H9 (cell line): ENCODE results near the gene GPBP1L1. TPM values are rescaled to one million over a fixed set of nuclear protein-coding genes. Genes with fewer than 3 reads are reported as not detected.

Experiments
- DNase-seq: peaks from one replicate; pipeline ENCODE4 v3.0.0-alpha.2; 2017
- H2AFZ ChIP-seq: one replicate; pipeline ENCODE4 v1.6.1; 2013; ENCODE audit warnings: mild to moderate bottlenecking, low read length, control low read depth, moderate library complexity
- H2AK5ac ChIP-seq: 2 replicates; pipeline ENCODE4 v1.6.1; 2013; ENCODE audit warnings: low read length, control low read depth, mixed read lengths; ENCODE audit not compliant: insufficient read length
- H2BK120ac ChIP-seq: one replicate; pipeline ENCODE4 v1.6.1; 2013; ENCODE audit warnings: low read depth, mild to moderate bottlenecking, low read length, control low read depth, inconsistent platforms; ENCODE audit not compliant: poor library complexity, severe bottlenecking
- H2BK12ac ChIP-seq: 2 replicates; pipeline ENCODE4 v1.6.1; 2013; ENCODE audit warnings: low read length, control low read depth, mixed read lengths, low read depth; ENCODE audit not compliant: insufficient read length
- H2BK15ac ChIP-seq: 2 replicates; pipeline ENCODE4 v1.6.1; 2013; ENCODE audit warnings: low read depth, low read length, control low read depth
- H2BK20ac ChIP-seq: one replicate; pipeline ENCODE4 v1.6.1; 2013; ENCODE audit warnings: low read depth, mild to moderate bottlenecking, low read length, control low read depth, inconsistent platforms; ENCODE audit not compliant: poor library complexity, severe bottlenecking
- H2BK5ac ChIP-seq: 2 replicates; pipeline ENCODE4 v1.6.1; 2013; ENCODE audit warnings: low read length, control low read depth, mixed read lengths; ENCODE audit not compliant: insufficient read length
- H3K14ac ChIP-seq: 2 replicates; pipeline ENCODE4 v1.6.1; 2013; ENCODE audit warnings: low read length, control low read depth; ENCODE audit not compliant: insufficient read depth
- H3K18ac ChIP-seq: 2 replicates; pipeline ENCODE4 v1.6.1; 2013; ENCODE audit warnings: low read depth, mild to moderate bottlenecking, mixed read lengths, low read length, control low read depth; ENCODE audit not compliant: insufficient read length
- H3K23ac ChIP-seq: 2 replicates; pipeline ENCODE4 v1.6.1; 2013; ENCODE audit warnings: low read length, control low read depth, mixed read lengths, low read depth; ENCODE audit not compliant: insufficient read length
- H3K23me2 ChIP-seq: 2 replicates; pipeline ENCODE4 v1.6.1; 2013; ENCODE audit warnings: low read depth, mild to moderate bottlenecking, mixed read lengths, low read length, control low read depth; ENCODE audit not compliant: insufficient read length, poor library complexity, severe bottlenecking
- H3K27ac ChIP-seq: 2 replicates; pipeline ENCODE4 v1.5.1; 2013; ENCODE audit warnings: low read length, control low read depth, mixed read lengths, low read depth; ENCODE audit not compliant: insufficient read length
- H3K27me3 ChIP-seq: 2 replicates; pipeline ENCODE4 v1.6.1; 2013; ENCODE audit warnings: low read length, control low read depth, inconsistent platforms; ENCODE audit not compliant: insufficient read depth
- H3K4ac ChIP-seq: 2 replicates; pipeline ENCODE4 v1.6.1; 2013; ENCODE audit warnings: low read depth, mild to moderate bottlenecking, control low read depth, inconsistent platforms, low read length, moderate library complexity
- H3K4me1 ChIP-seq: 2 replicates; pipeline ENCODE4 v1.6.1; 2013; ENCODE audit warnings: low read length, control low read depth, inconsistent platforms; ENCODE audit not compliant: insufficient read depth
- H3K4me2 ChIP-seq: 2 replicates; pipeline ENCODE4 v1.6.1; 2013; ENCODE audit warnings: low read length, control low read depth, mixed read lengths; ENCODE audit not compliant: insufficient read length, insufficient read depth
- H3K56ac ChIP-seq: 2 replicates; pipeline ENCODE4 v1.6.1; 2013; ENCODE audit warnings: low read depth, mild to moderate bottlenecking, mixed read lengths, low read length, control low read depth; ENCODE audit not compliant: insufficient read length
- H3K79me1 ChIP-seq: 2 replicates; pipeline ENCODE4 v1.6.1; 2013; ENCODE audit warnings: low read depth, mild to moderate bottlenecking, moderate library complexity, low read length, control low read depth, inconsistent platforms; ENCODE audit not compliant: insufficient read depth, poor library complexity, severe bottlenecking
- H3K79me2 ChIP-seq: 2 replicates; pipeline ENCODE4 v1.6.1; 2013; ENCODE audit warnings: low read length, control low read depth, inconsistent platforms; ENCODE audit not compliant: insufficient read depth
- H3K9ac ChIP-seq: 2 replicates; pipeline ENCODE4 v1.6.1; 2013; ENCODE audit warnings: low read length, control low read depth, mixed read lengths; ENCODE audit not compliant: insufficient read length; ENCODE audit errors: extremely low read depth
- H3K9me3 ChIP-seq: one replicate; pipeline ENCODE4 v1.6.1; 2013; ENCODE audit warnings: low read depth, low read length, inconsistent platforms; ENCODE audit not compliant: control insufficient read depth
- H3T11ph ChIP-seq: one replicate; pipeline ENCODE4 v1.6.1; 2013; ENCODE audit warnings: mild to moderate bottlenecking, low read length, control low read depth, inconsistent platforms
- H4K20me1 ChIP-seq: one replicate; pipeline ENCODE4 v1.6.1; 2013; ENCODE audit not compliant: control insufficient read depth, insufficient read length, insufficient read depth
- H4K5ac ChIP-seq: 2 replicates; pipeline ENCODE4 v1.6.1; 2013; ENCODE audit warnings: low read depth, mild to moderate bottlenecking, mixed read lengths, low read length, control low read depth; ENCODE audit not compliant: insufficient read length
- H4K8ac ChIP-seq: replicated peaks from 2 replicates; pipeline ENCODE4 v1.6.1; 2013; ENCODE audit warnings: low read length, control low read depth, mixed read lengths, low read depth; ENCODE audit not compliant: insufficient read length
- H4K91ac ChIP-seq: 2 replicates; pipeline ENCODE4 v1.6.1; 2013; ENCODE audit warnings: low read depth, mild to moderate bottlenecking, moderate library complexity, mixed read lengths, low read length, control low read depth; ENCODE audit not compliant: insufficient read length
- H3K27ac Mint-ChIP-seq, 3 experiments: 2 replicates in 2 of 3; 3 replicates in 1 of 3; pipeline ENCODE4 v1.8.0; 2020 to 2021; ENCODE audit warnings: mixed read lengths in 3 of 3, mild to moderate bottlenecking in 1 of 3, moderate library complexity in 1 of 3
- H3K27me3 Mint-ChIP-seq: 2 replicates; pipeline ENCODE4 v1.8.0; 2021; ENCODE audit warnings: low read depth, mild to moderate bottlenecking, moderate library complexity, mixed read lengths
- H3K36me3 Mint-ChIP-seq, 3 experiments: 2 replicates in 2 of 3; 3 replicates in 1 of 3; pipeline ENCODE4 v1.8.0; 2020 to 2021; ENCODE audit warnings: low read depth in 3 of 3, mixed read lengths in 3 of 3; ENCODE audit not compliant: insufficient read depth in 1 of 3
- H3K4me1 Mint-ChIP-seq, 2 experiments: 2 replicates each; pipeline ENCODE4 v1.8.0; 2020; ENCODE audit warnings: mixed read lengths in 2 of 2
- H3K4me3 Mint-ChIP-seq, 2 experiments: 2 replicates in 1 of 2; 3 replicates in 1 of 2; pipeline ENCODE4 v1.8.0; 2020 to 2021; ENCODE audit warnings: mild to moderate bottlenecking in 2 of 2, mixed read lengths in 2 of 2, moderate library complexity in 1 of 2
- H3K9me3 Mint-ChIP-seq, 2 experiments: 2 replicates in 1 of 2; 3 replicates in 1 of 2; pipeline ENCODE4 v1.8.0; 2020; ENCODE audit warnings: mild to moderate bottlenecking in 2 of 2, mixed read lengths in 2 of 2, moderate library complexity in 1 of 2
- WGBS: extraction: QIAGEN DNeasy Blood & Tissue Kit; methylation state at CpG from one replicate; pipeline ENCODE4 v1.1.7; 2013; ENCODE audit warnings: missing lambda C conversion rate, low lambda C conversion rate, mixed read lengths; ENCODE audit not compliant: insufficient read length; ENCODE audit errors: extremely low coverage; 5-methylcytosine and 5-hydroxymethylcytosine counted together
- total RNA-seq: library from RNA; stranded (reverse); gene quantifications from 2 replicates; pipeline ENCODE4 v1.2.1, GENCODE V29; 2021
- TF ChIP-seq, protein P1 (sequence below): fragments of 200-600 bp; sonication (generic); conservative IDR thresholded peaks from 3 replicates; pipeline ENCODE4 v1.8.0; 2021; ENCODE audit warnings: antibody characterized with exemption, mild to moderate bottlenecking

Gene GPBP1L1
- total RNA-seq, 1 experiment from 2014 or later = 115 TPM

DNA sequence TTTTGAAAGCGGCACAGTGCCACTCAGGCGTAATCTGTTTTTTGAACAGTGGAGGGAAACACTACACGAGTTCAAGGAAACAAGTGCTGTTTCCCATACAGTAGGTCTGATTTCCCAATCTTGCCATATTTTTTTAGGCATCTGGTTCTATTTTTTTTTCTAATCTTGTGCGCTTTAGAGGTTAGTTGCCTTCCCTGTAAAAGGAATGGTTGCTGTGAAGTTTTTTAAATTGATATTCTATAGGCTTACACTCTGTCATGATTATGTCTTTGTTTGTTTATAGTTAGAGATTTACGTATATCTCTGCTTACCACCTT lies 101.3 kb downstream of the GPBP1L1 start:
- no CpG with 5 or more reads among the region's 5 CpGs for WGBS

More for the DNA sequence above, 101.3 kb downstream of the GPBP1L1 start:
- Histone ChIP-seq H4K20me1 (no peaks in the 10 kb centered on the region), H3K9me3 (no peaks in the 10 kb centered on the region), H3K27me3 (no peaks in the 10 kb centered on the region), H3K4me2 (peak overlapping the region; percentile 86), H4K8ac (peak overlapping the region; percentile 39), H3K18ac (peak overlapping the region; percentile 97), H2BK5ac (peak overlapping the region; percentile 37), H3K4me1 (no peaks in the 10 kb centered on the region; the same call in 1 of the 2 replicates), H3K9ac (peak overlapping the region; percentile 96), H3K4ac (peak overlapping the region; percentile 9; the same call in 1 of the 2 replicates), H2AFZ (no peak overlapping the region), H2AK5ac (no peak overlapping the region), H4K5ac (peak overlapping the region; percentile 58), H4K91ac (no peak overlapping the region), H2BK120ac (no peak overlapping the region), H3K79me1 (peaks cover under 1% of the 10 kb centered on the region), H3K27ac (peak overlapping the region; percentile 27), H3K79me2 (peaks cover 51% of the 10 kb centered on the region), H3K14ac (peak overlapping the region; percentile 97), H2BK12ac (no peak overlapping the region), H2BK15ac (no peak overlapping the region), H3T11ph (peak overlapping the region; percentile 4), H3K56ac (peak overlapping the region; percentile 28), H2BK20ac (no peak overlapping the region), H3K23ac (no peak overlapping the region), H3K23me2 (peaks cover 6% of the 10 kb centered on the region)
- TF ChIP-seq, protein P1, sequence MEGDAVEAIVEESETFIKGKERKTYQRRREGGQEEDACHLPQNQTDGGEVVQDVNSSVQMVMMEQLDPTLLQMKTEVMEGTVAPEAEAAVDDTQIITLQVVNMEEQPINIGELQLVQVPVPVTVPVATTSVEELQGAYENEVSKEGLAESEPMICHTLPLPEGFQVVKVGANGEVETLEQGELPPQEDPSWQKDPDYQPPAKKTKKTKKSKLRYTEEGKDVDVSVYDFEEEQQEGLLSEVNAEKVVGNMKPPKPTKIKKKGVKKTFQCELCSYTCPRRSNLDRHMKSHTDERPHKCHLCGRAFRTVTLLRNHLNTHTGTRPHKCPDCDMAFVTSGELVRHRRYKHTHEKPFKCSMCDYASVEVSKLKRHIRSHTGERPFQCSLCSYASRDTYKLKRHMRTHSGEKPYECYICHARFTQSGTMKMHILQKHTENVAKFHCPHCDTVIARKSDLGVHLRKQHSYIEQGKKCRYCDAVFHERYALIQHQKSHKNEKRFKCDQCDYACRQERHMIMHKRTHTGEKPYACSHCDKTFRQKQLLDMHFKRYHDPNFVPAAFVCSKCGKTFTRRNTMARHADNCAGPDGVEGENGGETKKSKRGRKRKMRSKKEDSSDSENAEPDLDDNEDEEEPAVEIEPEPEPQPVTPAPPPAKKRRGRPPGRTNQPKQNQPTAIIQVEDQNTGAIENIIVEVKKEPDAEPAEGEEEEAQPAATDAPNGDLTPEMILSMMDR = no peak
- no peak for DNase-seq
- peaks cover 22 to 29% of the 10 kb centered on the region in 2 experiments for H3K4me1 Mint-ChIP-seq
- peaks cover 30 to 39% (median 36%) of the 10 kb centered on the region in 3 experiments for H3K36me3 Mint-ChIP-seq
- peak overlapping the region; percentile 99 to 100 (median 100) for H3K27ac Mint-ChIP-seq
- H3K27me3 Mint-ChIP-seq = peaks cover 3% of the 10 kb centered on the region; the same call in 1 of the 2 replicates
- H3K4me3 Mint-ChIP-seq = peak overlapping the region; percentile 99 to 100
- peaks cover 2 to 3% of the 10 kb centered on the region in 2 experiments; a peak in 3 of 5 replicates for H3K9me3 Mint-ChIP-seq
